HepG2 (cell line): Measurements from ENCODE around the gene ADAR. TPM values are rescaled to one million over a fixed set of nuclear protein-coding genes. Genes with fewer than 3 reads are reported as not detected.

Experiments used
- ATAC-seq: fragments of 200-7000 bp; cut with Tn5 transposase; 3 replicates; pipeline ENCODE4 v1.9.1; 2020; ENCODE audit warnings: mild to moderate bottlenecking, moderate library complexity
- Bru-seq: library from RNA; stranded (reverse); fragments of 400-500 nt; gene quantifications from one replicate; lab custom pipeline; 2021; lab: Mats Ljungman, UMichigan
- BruChase-seq, 2 experiments: library from RNA; stranded (reverse); fragments of 400-500 nt; gene quantifications; one replicate each; lab custom pipeline; 2021; lab: Mats Ljungman, UMichigan
- BruUV-seq: library from RNA; stranded (reverse); fragments of 400-500 nt; replicated peaks from 2 replicates; lab custom pipeline; 2021; lab: Mats Ljungman, UMichigan
- CTCF ChIA-PET: fragments of 300-600 bp; formaldehyde crosslinking; extraction: SDS; loops from one replicate; lab custom pipeline; 2021; ENCODE audit warnings: low total read pairs, inconsistent platforms, low intra/inter-chr PET ratio; lab: Yijun Ruan, JAX
- POLR2A ChIA-PET: fragments of 350-600 bp; sonication (Branson Sonifier 250); formaldehyde crosslinking; loops from one replicate; lab custom pipeline; 2020; ENCODE audit warnings: antibody characterized with exemption, inconsistent platforms; lab: Yijun Ruan, JAX
- DNase-seq: peaks from one replicate; pipeline ENCODE4 v3.0.0-alpha.2; 2015; ENCODE audit warnings: low spot score
- FAIRE-seq: peaks from 3 replicates; lab custom pipeline; 2011; peaks lifted over from hg19 to GRCh38; lab: Jason Lieb, UNC
- H2AFZ ChIP-seq: one replicate; pipeline ENCODE4 v1.6.1; 2011; ENCODE audit warnings: low read length, inconsistent platforms
- H3K27ac ChIP-seq: fragments of 300-600 bp; 3 replicates; pipeline ENCODE4 v1.8.0; 2011; ENCODE audit warnings: mixed run types, mild to moderate bottlenecking, mixed read lengths, low read length, inconsistent platforms; ENCODE audit not compliant: insufficient read depth; ENCODE audit errors: extremely low read length
- H3K27me3 ChIP-seq, 2 experiments: fragments of 200-600 bp in 1 of 2; 2 replicates in 1 of 2; 3 replicates in 1 of 2; pipeline versions ENCODE4 v1.6.0 to v1.8.0; 2011; ENCODE audit warnings: low read length in 2 of 2, mild to moderate bottlenecking in 2 of 2, moderate library complexity in 2 of 2, inconsistent platforms in 1 of 2; ENCODE audit not compliant: insufficient read depth in 2 of 2, control insufficient read depth in 1 of 2
- H3K36me3 ChIP-seq, 2 experiments: fragments of 200-600 bp in 1 of 2; replicated peaks in 1 of 2; 2 replicates in 1 of 2; 3 replicates in 1 of 2; pipeline versions ENCODE4 v1.5.1 to v1.8.0; 2011; ENCODE audit warnings: low read length in 2 of 2, inconsistent platforms in 1 of 2; ENCODE audit not compliant: insufficient read depth in 2 of 2, control insufficient read depth in 1 of 2
- H3K4me1 ChIP-seq: 2 replicates; pipeline ENCODE4 v1.5.1; 2012; ENCODE audit warnings: low read length, inconsistent platforms; ENCODE audit not compliant: insufficient read depth
- H3K4me2 ChIP-seq: 2 replicates; pipeline ENCODE4 v1.6.0; 2011; ENCODE audit warnings: low read depth, low read length, inconsistent platforms
- H3K4me3 ChIP-seq, 3 experiments: fragments of 200-600 bp in 1 of 3; sonication (generic), shearing (Covaris generic) in 1 of 3; replicated peaks in 1 of 3; 2 replicates each; pipeline ENCODE4 v1.5.1; 2011 to 2016; ENCODE audit warnings: low read length in 3 of 3, inconsistent platforms in 2 of 3, low read depth in 2 of 3, mild to moderate bottlenecking in 2 of 3, control low read depth in 1 of 3, mixed read lengths in 1 of 3; ENCODE audit not compliant: insufficient read depth in 1 of 3
- H3K79me2 ChIP-seq: one replicate; pipeline ENCODE4 v1.6.1; 2011; ENCODE audit warnings: low read length, inconsistent platforms; ENCODE audit not compliant: insufficient read depth
- H3K9ac ChIP-seq: 2 replicates; pipeline ENCODE4 v1.6.0; 2011; ENCODE audit warnings: mild to moderate bottlenecking, low read depth, low read length, inconsistent platforms; ENCODE audit not compliant: insufficient read depth
- H3K9me3 ChIP-seq: 2 replicates; pipeline ENCODE4 v1.5.1; 2012; ENCODE audit warnings: mild to moderate bottlenecking, low read length
- H4K20me1 ChIP-seq: 2 replicates; pipeline ENCODE4 v1.6.0; 2011; ENCODE audit warnings: inconsistent platforms, mild to moderate bottlenecking, low read length, moderate library complexity; ENCODE audit not compliant: insufficient read depth
- BCL6 ChIP-seq: IDR thresholded peaks from 2 replicates; pipeline ENCODE4 v1.6.1; 2016; ENCODE audit warnings: missing genetic modification reagents, missing compliant biosample characterization
- DMAP1 ChIP-seq: IDR thresholded peaks from 2 replicates; pipeline ENCODE4 v1.6.1; 2016
- HOXA3 ChIP-seq: sonication (generic); formaldehyde crosslinking; IDR thresholded peaks from 2 replicates; pipeline ENCODE4 v1.5.0; 2020; ENCODE audit warnings: missing genetic modification reagents
- NFKB2 ChIP-seq: sonication (generic); formaldehyde crosslinking; IDR thresholded peaks from 2 replicates; pipeline ENCODE4 v1.4.0; 2020; ENCODE audit warnings: missing genetic modification reagents, borderline replicate concordance
- POLR2AphosphoS5 ChIP-seq: IDR thresholded peaks from 2 replicates; pipeline ENCODE4 v1.6.1; 2012; ENCODE audit warnings: low read depth, low read length
- RBFOX2 ChIP-seq: fragments of 200-400 bp; formaldehyde crosslinking; IDR thresholded peaks from 2 replicates; pipeline ENCODE4 v1.6.1; 2017; ENCODE audit warnings: low read depth, mild to moderate bottlenecking, low read length
- TAF15 ChIP-seq: fragments of 200-400 bp; formaldehyde crosslinking; IDR thresholded peaks from one replicate; pipeline ENCODE4 v1.6.1; 2018; ENCODE audit warnings: mild to moderate bottlenecking, low read depth, low read length; ENCODE audit not compliant: poor library complexity, severe bottlenecking
- ZMYM4 ChIP-seq: sonication (generic); formaldehyde crosslinking; IDR thresholded peaks from 2 replicates; pipeline ENCODE4 v1.8.1; 2023; ENCODE audit warnings: mild to moderate bottlenecking, missing genetic modification reagents
- ZNF205 ChIP-seq: IDR thresholded peaks from 2 replicates; pipeline ENCODE4 v1.6.1; 2018; ENCODE audit warnings: missing biosample characterization, missing genetic modification reagents
- ZNF615 ChIP-seq: sonication (generic); formaldehyde crosslinking; IDR thresholded peaks from 2 replicates; pipeline ENCODE4 v1.5.0; 2020; ENCODE audit warnings: mild to moderate bottlenecking, missing genetic modification reagents, borderline replicate concordance
- WGBS: methylation state at CpG from one replicate; pipeline ENCODE4 v1.1.6; 2017; ENCODE audit warnings: low lambda C conversion rate; 5-methylcytosine and 5-hydroxymethylcytosine counted together
- in situ Hi-C: cut with HindIII; loops from 2 replicates; pipeline ENCODE4 v1.10.0; 2017; ENCODE audit warnings: low pct_unique_long_range_greater_than_20kb; ENCODE audit not compliant: extremely low pct_ligation_motif_present
- intact Hi-C: fragments of 100-400 bp; cut with micrococcal nuclease; formaldehyde crosslinking; loops from one replicate; pipeline ENCODE4 v1.10.0; 2022; ENCODE audit not compliant: unreplicated experiment
- long read RNA-seq, 2 experiments: library from RNA in 1 of 2; library from polyadenylated mRNA in 1 of 2; stranded (forward) in 1 of 2; unstranded in 1 of 2; transcript quantifications; one replicate each; pipeline ENCODE4 v2.0.0, GENCODE V29; 2019 to 2022
- polyA minus RNA-seq, 3 experiments: library from RNA; depleted of rRNA, polyadenylated mRNA; stranded (reverse); fragments of >200 nt; gene quantifications; 2 replicates each; pipeline ENCODE4 v1.2.3, GENCODE V29; 2011; ENCODE audit warnings: low replicate concordance in 1 of 3
- polyA plus RNA-seq, 8 experiments: library from polyadenylated mRNA; depleted of rRNA in 3 of 8; stranded (reverse) in 7 of 8; unstranded in 1 of 8; fragments of >200 nt; fragmentation: Illumina TruSeq in 4 of 8; extraction: Trizol in 4 of 8; gene quantifications; 2 replicates each; pipeline versions ENCODE4 v1.2.1 to v1.2.3, GENCODE V29; 2011 to 2016; ENCODE audit warnings: low read depth in 4 of 8, missing spikeins in 1 of 8, mixed read lengths in 1 of 8; ENCODE audit not compliant: insufficient read depth in 1 of 8
- total RNA-seq, 5 experiments: library from RNA; depleted of rRNA; stranded (reverse); fragments of >200 nt; fragmentation: Illumina TruSeq; extraction: Trizol; gene quantifications; 2 replicates each; pipeline ENCODE4 v1.2.3, GENCODE V29; 2016; ENCODE audit warnings: low read depth in 1 of 5
- TF ChIP-seq, protein P1 (sequence below): sonication (generic); formaldehyde crosslinking; IDR thresholded peaks from 2 replicates; pipeline ENCODE4 v1.4.0; 2020; ENCODE audit warnings: mild to moderate bottlenecking, low read depth, missing genetic modification reagents

The ADAR gene, protein sequence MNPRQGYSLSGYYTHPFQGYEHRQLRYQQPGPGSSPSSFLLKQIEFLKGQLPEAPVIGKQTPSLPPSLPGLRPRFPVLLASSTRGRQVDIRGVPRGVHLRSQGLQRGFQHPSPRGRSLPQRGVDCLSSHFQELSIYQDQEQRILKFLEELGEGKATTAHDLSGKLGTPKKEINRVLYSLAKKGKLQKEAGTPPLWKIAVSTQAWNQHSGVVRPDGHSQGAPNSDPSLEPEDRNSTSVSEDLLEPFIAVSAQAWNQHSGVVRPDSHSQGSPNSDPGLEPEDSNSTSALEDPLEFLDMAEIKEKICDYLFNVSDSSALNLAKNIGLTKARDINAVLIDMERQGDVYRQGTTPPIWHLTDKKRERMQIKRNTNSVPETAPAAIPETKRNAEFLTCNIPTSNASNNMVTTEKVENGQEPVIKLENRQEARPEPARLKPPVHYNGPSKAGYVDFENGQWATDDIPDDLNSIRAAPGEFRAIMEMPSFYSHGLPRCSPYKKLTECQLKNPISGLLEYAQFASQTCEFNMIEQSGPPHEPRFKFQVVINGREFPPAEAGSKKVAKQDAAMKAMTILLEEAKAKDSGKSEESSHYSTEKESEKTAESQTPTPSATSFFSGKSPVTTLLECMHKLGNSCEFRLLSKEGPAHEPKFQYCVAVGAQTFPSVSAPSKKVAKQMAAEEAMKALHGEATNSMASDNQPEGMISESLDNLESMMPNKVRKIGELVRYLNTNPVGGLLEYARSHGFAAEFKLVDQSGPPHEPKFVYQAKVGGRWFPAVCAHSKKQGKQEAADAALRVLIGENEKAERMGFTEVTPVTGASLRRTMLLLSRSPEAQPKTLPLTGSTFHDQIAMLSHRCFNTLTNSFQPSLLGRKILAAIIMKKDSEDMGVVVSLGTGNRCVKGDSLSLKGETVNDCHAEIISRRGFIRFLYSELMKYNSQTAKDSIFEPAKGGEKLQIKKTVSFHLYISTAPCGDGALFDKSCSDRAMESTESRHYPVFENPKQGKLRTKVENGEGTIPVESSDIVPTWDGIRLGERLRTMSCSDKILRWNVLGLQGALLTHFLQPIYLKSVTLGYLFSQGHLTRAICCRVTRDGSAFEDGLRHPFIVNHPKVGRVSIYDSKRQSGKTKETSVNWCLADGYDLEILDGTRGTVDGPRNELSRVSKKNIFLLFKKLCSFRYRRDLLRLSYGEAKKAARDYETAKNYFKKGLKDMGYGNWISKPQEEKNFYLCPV
- 70.8 and 94.6 TPM in 2 replicates for total RNA-seq (2016; rRNA removed; fragmentation: Illumina TruSeq; extraction: Trizol)
- 9.0 and 11.2 TPM in 2 replicates for total RNA-seq (2016; cell fraction: cytosol; rRNA removed; fragmentation: Illumina TruSeq; extraction: Trizol; ENCODE audit: low read depth)
- 68.0 and 86.8 TPM in 2 replicates for total RNA-seq (2016; cell fraction: insoluble cytoplasmic fraction; rRNA removed; fragmentation: Illumina TruSeq; extraction: Trizol)
- total RNA-seq (2016; cell fraction: membrane; rRNA removed; fragmentation: Illumina TruSeq; extraction: Trizol), result 39.0 and 39.7 TPM in 2 replicates
- 58.4 and 70.1 TPM in 2 replicates for total RNA-seq (2016; cell fraction: nucleus; rRNA removed; fragmentation: Illumina TruSeq; extraction: Trizol)
- polyA plus RNA-seq (2011; rRNA removed), result 78.6 and 86.2 TPM in 2 replicates
- 50.2 and 58.9 TPM in 2 replicates for polyA plus RNA-seq (2011; cell fraction: cytosol; rRNA removed)
- polyA plus RNA-seq (2011; cell fraction: nucleus; rRNA removed), result 99.9 and 117 TPM in 2 replicates
- 46.2 and 48.4 TPM in 2 replicates for polyA plus RNA-seq (2012)
- polyA plus RNA-seq (2016; cell fraction: cytosol; fragmentation: Illumina TruSeq; extraction: Trizol; ENCODE audit: low read depth), result 2.9 and 3.4 TPM in 2 replicates
- polyA plus RNA-seq (2016; cell fraction: insoluble cytoplasmic fraction; fragmentation: Illumina TruSeq; extraction: Trizol; ENCODE audit: low read depth), result 65.0 and 73.2 TPM in 2 replicates
- polyA plus RNA-seq (2016; cell fraction: membrane; fragmentation: Illumina TruSeq; extraction: Trizol; ENCODE audit: low read depth), result 14.8 and 16.7 TPM in 2 replicates
- 73.4 and 80.3 TPM in 2 replicates for polyA plus RNA-seq (2016; cell fraction: nucleus; fragmentation: Illumina TruSeq; extraction: Trizol; ENCODE audit: insufficient read depth, low read depth)
- 183 and 405 TPM in 2 replicates for polyA minus RNA-seq (2011; rRNA and poly(A)+ RNA removed; ENCODE audit: low replicate concordance)
- 60.8 and 69.1 TPM in 2 replicates for polyA minus RNA-seq (2011; cell fraction: cytosol; rRNA and poly(A)+ RNA removed)
- polyA minus RNA-seq (2011; cell fraction: nucleus; rRNA and poly(A)+ RNA removed), result 94.0 and 140 TPM in 2 replicates
- Bru-seq, nascent RNA, result percentile 89 among the genes with signal in this experiment
- BruChase-seq, experiment 1, labeled RNA remaining after a 6-hour chase, result percentile 96 among the genes with signal in this experiment
- percentile 93 among the genes with signal in this experiment for BruChase-seq, experiment 2, labeled RNA remaining after a 2-hour chase
- long read RNA-seq, experiment 1, full-length matches to known transcripts, result 2 of 23 reads
- long read RNA-seq, experiment 1, partial matches to known transcripts, result 4 of 23 reads
- long read RNA-seq, experiment 1, other reads (novel, unspliced or antisense), result 17 of 23 reads
- long read RNA-seq, experiment 2, full-length matches to known transcripts, result 4 of 115 reads
- long read RNA-seq, experiment 2, partial matches to known transcripts, result 17 of 115 reads
- long read RNA-seq, experiment 2, other reads (novel, unspliced or antisense), result 94 of 115 reads

DNA sequence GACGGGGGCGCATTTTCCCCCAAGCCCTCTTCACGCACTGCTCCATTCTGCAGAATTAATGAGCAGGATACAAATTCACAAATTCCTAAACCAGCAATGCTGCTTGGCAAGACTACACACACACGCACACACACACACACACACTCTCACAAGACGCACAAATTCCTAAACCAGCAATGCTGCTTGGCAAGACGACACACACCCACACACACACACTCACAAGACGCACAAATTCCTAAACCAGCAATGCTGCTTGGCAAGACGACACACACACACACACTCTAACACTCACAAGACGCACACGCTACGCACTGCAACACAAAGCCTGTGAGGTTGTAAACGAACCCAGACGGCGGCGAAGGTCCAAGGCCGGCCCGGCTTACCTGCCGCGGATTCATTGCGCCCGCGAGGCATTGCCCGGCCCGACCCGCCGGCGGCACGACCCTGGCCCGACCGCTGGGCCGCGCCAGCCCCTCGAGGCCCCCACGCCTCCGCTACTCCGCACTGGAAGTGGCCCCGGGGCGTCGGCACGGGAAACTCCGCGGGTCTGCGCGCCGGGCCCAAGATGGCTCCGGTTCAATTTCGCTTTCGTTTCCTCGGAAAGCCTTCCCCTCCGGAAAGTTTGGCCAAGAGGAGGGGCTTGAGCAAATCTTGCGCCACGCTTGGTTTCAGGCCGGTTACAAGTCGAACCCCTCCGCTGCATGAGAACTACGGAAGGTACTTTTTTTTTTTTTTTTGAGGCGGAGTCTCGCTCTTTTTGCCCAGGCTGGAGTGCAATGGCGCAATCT lies at the start of gene ADAR:
Gene ADAR (minus strand): TSS at position 578 of the 788 bp plus-strand sequence. CDS start 180 bp downstream, at position 398.
- peaks cover 37% of the 10 kb centered on the region for H4K20me1 ChIP-seq
- 0% methylated on average over 13 of the region's 59 CpGs for WGBS
- BruUV-seq, result no TSS peak
- intact Hi-C loops (loop anchor here (5.0 kb wide), 1 partner anchor 51 kb away; the partner anchor contains the start of gene UBE2Q1), in situ Hi-C loops (no loop called here)
- POLR2A ChIA-PET, result interaction anchor here (0.6 to 1.4 kb wide), 5 partner anchors 19 to 1759 kb away, joined by 3 to 13 read pairs (median 3); no protein-coding TSS in a partner anchor
- FAIRE-seq (peak; percentile 83), DNase-seq (peak; percentile 93), ATAC-seq (peak; percentile 86)
- H3K4me1 ChIP-seq, result peaks cover 52% of the 10 kb centered on the region
- no peaks in the 10 kb centered on the region for H3K9me3 ChIP-seq
- peak within 1 kb of the TSS; percentile 97 for H3K9ac ChIP-seq
- H3K27me3 ChIP-seq, result no peaks in the 10 kb centered on the region; a peak in 1 of 5 replicates
- peak within 1 kb of the TSS; percentile 98 for H3K27ac ChIP-seq
- peaks cover 90% of the 10 kb centered on the region for H3K79me2 ChIP-seq
- CTCF ChIA-PET, result no interaction called here
- H3K4me2 ChIP-seq, result peak within 1 kb of the TSS; percentile 73
- peaks cover 0 to 15% of the 10 kb centered on the region in 2 experiments; a peak in 1 of 5 replicates for H3K36me3 ChIP-seq
- H2AFZ ChIP-seq, result no peak within 1 kb of the TSS
- H3K4me3 ChIP-seq, result peak within 1 kb of the TSS; percentile 59 to 98 (median 87)
- peak; percentile 38; the same call in 1 of the 2 replicates for TF ChIP-seq NFKB2 (CRISPR knock-in tag)
- peak; percentile 69; the same call in 1 of the 2 replicates for TF ChIP-seq HOXA3 (CRISPR knock-in tag)
- peak; percentile 6; the same call in 1 of the 2 replicates for TF ChIP-seq ZMYM4 (CRISPR knock-in tag)
- peak; percentile 46; the same call in 1 of the 2 replicates for TF ChIP-seq POLR2AphosphoS5
- TF ChIP-seq RBFOX2, result peak; percentile 79
- TF ChIP-seq ZNF615, result no peak
- TF ChIP-seq, protein P1, sequence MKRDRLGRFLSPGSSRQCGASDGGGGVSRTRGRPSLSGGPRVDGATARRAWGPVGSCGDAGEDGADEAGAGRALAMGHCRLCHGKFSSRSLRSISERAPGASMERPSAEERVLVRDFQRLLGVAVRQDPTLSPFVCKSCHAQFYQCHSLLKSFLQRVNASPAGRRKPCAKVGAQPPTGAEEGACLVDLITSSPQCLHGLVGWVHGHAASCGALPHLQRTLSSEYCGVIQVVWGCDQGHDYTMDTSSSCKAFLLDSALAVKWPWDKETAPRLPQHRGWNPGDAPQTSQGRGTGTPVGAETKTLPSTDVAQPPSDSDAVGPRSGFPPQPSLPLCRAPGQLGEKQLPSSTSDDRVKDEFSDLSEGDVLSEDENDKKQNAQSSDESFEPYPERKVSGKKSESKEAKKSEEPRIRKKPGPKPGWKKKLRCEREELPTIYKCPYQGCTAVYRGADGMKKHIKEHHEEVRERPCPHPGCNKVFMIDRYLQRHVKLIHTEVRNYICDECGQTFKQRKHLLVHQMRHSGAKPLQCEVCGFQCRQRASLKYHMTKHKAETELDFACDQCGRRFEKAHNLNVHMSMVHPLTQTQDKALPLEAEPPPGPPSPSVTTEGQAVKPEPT (CRISPR knock-in tag), result no peak
- TF ChIP-seq DMAP1 (CRISPR knock-in tag), result peak; percentile 30; the same call in 1 of the 2 replicates
- TF ChIP-seq TAF15, result peak; percentile 56
- no peak for TF ChIP-seq BCL6 (CRISPR knock-in tag)
- TF ChIP-seq ZNF205, result no peak
